Activated CD4-positive, alpha-beta T cell treated with anti-CD3 and anti-CD28 coated beads, Interleukin-10, Interleukin-2, amounts not matched to agents 100 ng/mL and 50 ng/mL, durations not matched to agents 16 hours and 8 hours (primary cell): Measurements from ENCODE around the gene SLC12A2.
A peak's percentile ranks its signal among the peaks of the same experiment; 100 is the strongest.

ENCODE experiments used
- DNase-seq: peaks from one replicate; pipeline ENCODE4 v3.0.0-alpha.2; 2020

SLC12A2 gene

GRCh38 chr5:128083033-128083810 lies at the start of gene SLC12A2:
Gene SLC12A2 (plus strand): TSS chr5:128083766. CDS start chr5:128083955, 189 bp downstream.
- DNase-seq: peak; percentile 93

DNA sequence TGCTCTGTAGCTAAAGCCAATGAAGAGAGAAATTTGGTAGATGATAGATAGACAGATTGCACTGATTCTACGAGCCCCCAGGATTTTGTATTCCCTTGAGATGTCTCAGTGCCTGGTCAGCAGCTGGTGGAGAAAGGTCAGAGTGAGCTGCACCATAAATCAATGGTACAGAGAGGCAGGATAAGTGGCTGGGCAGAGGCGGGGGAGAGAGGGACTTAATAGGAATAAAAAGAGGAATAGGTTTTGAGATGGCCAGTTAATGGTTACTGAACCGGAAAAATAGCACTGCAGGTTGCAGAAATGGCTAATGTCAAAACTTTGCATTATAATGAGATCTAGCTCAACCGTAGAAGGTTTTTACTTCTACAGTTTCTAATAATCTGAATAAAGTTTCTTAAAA lies 47.9 kb upstream of the SLC12A2 start:
- no peak for DNase-seq

DNA sequence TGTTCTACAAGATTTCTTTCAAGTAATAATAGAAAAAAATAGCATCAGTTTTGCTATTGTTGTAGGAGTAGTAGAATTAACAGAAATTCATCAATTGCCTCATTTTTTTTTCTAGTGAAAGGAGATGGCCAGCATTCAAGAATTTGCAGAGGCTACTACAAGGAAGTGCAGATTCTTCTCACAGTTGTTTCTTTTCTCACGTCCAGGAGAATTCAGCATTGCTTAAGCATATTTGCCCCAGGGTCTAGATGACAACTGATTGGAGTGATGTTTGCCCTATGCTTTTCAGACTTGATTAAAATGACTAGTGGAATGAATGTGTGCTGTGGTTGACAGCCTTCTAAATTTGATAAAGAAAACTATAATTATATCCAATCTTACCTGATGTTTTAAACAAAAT lies 46.6 kb upstream of the SLC12A2 start:
- DNase-seq: no peak

- no peak for DNase-seq
These were observed 44.9 kb upstream of the SLC12A2 start for GRCh38 chr5:128038643-128039042.

GRCh38 chr5:128040927-128041326 lies 42.6 kb upstream of the SLC12A2 start:
- DNase-seq: no peak

- no peak for DNase-seq
These were observed 30.8 kb upstream of the SLC12A2 start for GRCh38 chr5:128052780-128053179.

GRCh38 chr5:128053291-128053954 lies 30.1 kb upstream of the SLC12A2 start:
- DNase-seq: no peak

DNA sequence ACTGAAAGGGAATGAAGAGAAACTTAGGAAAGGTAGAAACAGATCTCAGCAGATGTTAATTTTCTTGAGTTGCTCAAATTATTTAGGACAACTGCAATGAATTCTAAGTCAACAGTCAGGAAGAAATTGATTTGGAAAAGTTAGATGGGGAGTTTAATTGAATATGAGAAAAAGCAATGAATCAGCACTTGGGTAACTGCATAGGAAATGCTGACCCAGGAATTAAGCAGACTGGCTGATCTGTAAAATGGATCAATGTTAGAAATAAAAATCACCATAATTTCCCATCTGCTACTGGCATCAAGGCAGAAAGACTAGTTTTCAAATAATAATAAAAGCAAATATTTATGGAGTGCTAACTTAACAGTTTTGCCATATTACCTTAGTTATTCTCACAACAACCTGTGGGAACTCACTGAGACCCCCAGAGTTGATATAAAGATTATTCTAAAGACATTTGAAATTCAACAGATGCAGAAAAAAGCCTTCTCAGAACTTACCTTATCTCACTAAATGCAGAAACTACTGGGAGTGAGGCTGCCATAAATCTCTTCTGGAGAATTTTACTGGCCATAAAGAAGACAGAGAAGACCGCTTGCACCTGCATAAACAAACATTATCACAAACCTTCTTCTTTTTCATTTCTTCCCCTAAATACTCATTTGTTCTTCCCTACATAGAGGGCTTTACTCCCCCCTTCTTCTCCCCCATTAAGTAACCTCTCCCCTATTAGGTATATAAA lies 22.8 kb upstream of the SLC12A2 start:
- no peak for DNase-seq

GRCh38 chr5:128062172-128062746 lies 21.3 kb upstream of the SLC12A2 start:
- DNase-seq: no peak

DNA sequence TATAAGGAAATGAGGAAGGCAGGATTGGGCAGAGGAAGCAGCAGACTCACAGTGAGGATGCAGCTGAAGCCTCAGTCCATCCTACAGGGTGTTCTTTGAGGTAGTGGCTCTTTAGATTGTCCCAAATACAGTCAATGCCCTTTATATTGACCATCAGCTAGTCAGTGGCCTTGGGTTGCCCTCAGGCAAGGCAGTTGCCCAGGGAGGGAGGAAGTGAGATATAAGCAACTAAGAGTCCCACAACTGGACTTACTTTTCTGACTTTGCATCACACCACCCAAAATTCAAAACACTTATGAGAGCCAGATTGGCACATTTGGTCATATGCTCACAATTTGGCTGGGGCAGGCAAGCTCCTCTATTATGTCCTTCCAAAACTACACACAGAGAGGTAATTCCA lies 9.4 kb upstream of the SLC12A2 start:
- no peak for DNase-seq

DNA sequence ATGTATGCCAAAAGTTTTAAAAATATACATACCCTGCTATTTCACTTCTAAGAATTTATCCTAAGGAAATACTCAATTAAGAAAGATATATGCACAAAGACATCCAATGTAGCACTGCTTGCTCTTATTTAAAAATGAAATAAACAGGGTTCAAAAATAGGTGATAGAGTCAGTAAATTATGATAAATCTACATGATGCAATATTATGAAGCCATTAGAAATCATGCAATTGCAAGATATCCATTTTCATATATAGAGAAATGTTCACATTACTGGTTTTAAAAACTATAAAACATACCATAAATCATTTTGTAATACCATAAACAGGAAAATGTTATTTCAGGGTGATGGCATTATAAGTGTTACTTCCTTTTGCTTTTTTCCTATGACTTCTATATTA lies 8.6 kb upstream of the SLC12A2 start:
- DNase-seq: no peak

DNA sequence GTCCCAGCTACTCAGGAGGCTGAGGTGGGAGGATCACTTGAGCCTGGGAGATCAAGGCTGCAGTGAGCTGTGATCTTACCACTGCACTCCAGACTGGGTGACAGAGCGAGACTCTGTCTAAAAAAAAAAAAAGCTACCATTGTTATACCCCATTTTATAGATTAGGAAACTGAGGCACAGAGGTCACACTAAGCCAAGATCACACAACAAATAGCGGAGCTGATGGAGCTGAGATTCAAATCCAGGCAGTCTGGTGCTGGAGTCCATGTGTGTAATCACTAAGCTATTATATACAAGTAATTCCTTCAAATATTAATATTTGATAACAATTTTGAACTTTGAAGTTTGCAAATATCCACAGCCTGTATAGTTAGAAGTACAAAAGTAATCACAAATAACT lies 6.0 kb upstream of the SLC12A2 start:
- DNase-seq: no peak

DNA sequence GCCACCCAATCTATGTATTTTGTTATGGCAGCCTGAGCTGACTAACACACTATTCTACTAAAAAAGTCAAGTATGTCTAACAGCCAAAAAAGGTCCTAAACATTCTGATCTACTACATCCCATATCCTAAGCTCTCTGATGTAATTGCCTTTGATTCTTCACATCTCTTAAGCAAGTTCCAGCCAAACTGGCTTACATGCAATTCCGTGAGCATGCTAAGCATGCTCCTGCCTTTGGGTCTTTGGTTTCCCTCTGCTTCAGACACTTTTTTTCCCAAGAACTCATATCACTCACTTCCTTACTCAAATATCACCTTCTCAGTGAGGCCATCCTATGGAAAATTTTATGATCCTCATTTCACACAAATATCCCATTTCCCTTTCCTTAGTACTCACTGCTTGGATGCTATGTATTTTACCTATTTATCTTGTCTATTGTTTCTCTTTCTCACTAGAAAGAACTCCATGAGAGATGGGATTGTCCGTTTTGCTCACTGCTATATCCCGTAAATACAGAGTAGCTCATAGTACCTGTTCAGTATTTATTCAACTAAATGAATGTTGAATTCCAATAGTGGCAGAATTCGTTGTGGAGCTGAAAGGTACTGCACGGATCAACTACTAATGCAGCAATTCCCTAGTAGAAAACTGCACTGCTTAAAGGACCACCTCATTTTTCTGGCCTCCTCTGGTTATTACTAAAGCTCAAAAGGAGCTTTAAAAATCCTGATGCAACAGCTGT lies 2.3 kb upstream of the SLC12A2 start:
- DNase-seq: no peak

DNA sequence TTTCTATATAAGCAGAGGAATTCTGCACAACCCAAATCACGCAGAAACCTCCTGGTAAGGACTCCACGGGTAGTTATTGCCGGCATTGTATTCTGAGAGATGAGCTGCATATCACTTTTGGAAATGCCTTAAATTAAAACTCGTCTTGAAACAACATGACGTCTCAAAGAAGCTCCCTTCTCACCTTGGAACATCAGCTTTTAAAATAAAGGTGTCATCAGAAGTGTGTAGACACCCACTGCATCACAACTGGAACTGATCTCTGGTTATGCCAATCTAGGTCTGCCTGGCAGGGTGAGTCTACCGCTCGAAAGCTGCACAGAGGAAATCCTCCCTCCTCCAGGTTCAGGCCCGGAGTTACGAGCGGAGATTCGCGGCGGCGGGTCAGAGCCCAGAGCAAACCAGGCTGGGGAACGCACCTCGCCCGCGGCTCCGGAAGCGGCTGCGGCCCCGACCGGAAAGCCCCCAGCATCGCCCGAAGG lies 974 bp upstream of the SLC12A2 start:
- no peak for DNase-seq

GRCh38 chr5:128083811-128084227 lies 253 bp downstream of the SLC12A2 start:
- no peak for DNase-seq

- peak; percentile 45 for DNase-seq
These were observed 932 bp downstream of the SLC12A2 start for GRCh38 chr5:128084228-128085167.

DNA sequence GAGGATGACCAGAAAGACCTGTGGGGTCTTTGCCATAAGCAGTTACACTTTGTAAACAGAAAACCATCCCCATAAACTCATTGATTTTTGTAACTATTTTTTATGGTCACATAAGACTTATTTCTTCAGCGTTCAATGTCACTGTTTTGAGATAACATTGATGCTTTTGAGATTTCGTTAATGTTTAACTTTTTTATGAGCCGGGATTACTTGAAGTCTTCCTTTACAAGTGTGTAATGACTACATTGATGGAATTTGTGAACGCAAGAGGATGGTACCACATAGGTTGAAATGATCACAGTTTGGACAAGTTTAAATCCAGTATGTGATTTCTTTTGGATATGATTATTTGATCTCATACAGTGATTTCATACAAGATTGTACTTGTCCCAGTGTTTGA lies 1.8 kb downstream of the SLC12A2 start:
- no peak for DNase-seq

DNA sequence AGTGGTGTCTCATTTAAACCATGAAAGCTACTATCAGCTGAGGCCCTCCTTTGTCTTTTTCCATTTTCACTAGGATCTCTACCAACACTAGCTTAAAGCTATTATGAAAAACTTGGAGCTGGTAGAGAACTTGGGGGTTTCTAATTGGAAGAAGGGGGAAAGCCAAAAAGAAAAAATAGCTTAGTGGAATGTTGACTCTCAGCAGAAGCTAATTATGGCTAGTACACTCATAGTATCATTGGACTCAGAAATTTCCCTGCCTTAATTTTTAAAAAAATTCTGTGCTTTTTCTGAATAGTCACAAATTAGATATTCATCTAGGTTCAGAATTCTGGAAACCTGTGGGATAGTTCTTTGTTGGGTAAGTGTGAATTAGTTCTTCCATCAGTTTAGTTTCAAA lies 8.0 kb downstream of the SLC12A2 start:
- no peak for DNase-seq

DNA sequence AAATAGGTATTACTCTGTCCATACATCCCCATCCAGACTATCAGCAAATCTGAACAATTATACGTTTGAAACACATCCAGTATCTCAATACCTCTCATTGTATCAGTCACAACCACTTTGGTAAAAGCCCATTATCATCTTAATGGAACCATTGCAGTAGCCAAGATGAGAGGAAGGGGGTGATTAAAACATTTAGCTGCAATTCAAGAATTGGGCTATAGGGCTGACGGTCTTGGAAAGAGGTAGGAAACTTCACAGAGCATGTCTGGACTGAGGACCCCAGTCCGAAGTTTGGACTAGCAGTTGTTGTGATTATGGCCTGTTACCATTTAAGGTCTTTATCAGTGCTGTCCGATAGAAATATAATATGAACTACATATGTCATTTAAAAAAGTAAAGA lies 8.6 kb downstream of the SLC12A2 start:
- no peak for DNase-seq

GRCh38 chr5:128093368-128093767 lies 9.8 kb downstream of the SLC12A2 start:
- DNase-seq: no peak

DNA sequence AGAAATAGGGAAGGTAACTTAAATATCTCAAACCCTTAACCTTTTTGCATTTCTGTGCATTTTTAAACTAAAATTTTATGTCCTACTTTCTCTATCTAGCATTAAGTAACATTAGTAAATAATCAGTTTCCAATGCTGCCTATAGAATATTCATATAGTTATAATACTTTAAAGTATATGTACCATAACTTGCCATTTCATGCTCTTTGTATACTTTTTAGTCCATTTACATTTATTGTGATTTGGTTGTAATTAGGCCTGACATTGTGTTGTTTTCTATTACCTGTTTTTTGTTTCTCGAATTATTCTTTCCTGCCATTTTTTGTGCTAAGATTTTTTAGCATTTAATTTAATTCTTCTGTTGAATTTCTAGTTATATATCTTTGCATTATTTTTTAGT lies 13.7 kb downstream of the SLC12A2 start:
- DNase-seq: no peak
